ENCODE results near the gene TMEM51. TPM values are rescaled to one million over a fixed set of nuclear protein-coding genes. Genes with fewer than 3 reads are reported as not detected.

Gene TMEM51, protein sequence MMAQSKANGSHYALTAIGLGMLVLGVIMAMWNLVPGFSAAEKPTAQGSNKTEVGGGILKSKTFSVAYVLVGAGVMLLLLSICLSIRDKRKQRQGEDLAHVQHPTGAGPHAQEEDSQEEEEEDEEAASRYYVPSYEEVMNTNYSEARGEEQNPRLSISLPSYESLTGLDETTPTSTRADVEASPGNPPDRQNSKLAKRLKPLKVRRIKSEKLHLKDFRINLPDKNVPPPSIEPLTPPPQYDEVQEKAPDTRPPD
- 1.4 and 2.2 TPM in 2 replicates for total RNA-seq

DNA sequence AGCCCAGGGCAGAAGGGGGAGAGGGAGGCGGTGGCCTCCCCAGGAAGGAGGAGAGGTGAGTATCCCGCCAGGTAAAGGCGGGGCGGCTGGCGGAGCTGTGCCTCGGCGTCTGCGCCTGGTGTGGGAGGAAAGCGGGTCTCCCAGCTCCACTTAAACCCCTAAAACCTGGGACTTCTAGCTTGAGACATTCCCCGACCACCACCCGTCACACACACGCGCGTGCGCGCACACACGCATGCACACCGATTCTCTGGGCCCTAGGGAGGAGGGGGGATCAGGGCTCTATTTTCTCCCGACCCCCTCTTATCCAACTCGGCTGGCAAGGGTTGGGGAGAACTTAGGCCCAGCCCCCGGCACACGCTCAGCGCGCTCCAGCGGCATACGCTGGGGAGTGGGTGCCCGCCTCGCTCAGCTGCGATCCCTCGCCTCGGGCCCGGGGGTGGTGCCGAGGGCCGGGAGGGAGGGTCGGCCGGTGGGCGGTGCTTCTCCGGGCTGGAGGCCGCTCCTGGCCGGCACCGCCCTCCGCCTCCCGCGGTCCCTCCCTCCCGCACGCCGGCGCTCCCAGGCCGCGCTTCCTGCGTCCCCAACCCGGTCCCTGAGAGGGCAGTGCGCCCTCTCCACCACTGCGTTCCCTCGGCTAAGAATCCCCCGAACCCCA is at the start of gene TMEM51:
TSS of gene TMEM51 (plus strand) at position 564 of the 658 bp plus-strand sequence. CDS start 61,341 bp downstream, outside the sequence.

DNA sequence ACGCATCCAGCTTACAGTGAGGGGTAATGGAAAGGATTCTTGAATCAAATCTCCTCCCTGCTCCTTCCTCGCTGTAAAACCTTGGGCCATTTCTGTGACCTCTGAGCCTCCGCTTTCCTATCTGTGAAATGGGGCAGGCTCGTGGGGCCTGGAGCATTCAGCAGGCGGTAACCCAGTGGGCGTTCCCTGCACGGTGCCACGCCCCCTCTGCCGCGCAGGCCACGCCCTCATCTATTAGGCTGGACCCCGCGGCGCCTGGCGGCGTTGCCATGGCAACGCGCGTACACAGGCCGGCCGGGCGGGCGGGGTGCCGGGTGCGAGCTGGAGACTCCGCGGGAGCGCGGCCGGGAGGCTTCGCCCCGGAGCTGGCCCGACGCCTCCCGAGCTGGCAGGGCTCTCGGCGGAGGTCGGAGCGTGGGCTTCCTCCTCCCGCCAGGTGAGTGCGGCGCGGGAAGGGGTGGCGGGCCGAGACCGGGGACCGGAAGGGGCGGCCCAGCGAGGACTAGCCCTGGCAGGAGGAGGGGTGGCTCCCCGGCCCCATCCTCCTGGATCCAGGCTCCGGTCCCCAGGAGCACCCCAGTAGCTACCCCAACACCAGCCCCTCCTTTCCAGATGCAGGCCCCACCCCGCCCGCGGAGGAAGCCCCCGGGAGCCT is 93.5 kb downstream of the TMEM51 start, which contains the start of gene FHAD1:
TSS of gene FHAD1 (plus strand) at position 264 of the 655 bp plus-strand sequence. CDS start 4,562 bp downstream, outside the sequence.

Other genes starting within 250 kb of the TMEM51 start
- gene FHAD1, start 93.5 kb downstream of the TMEM51 start, total RNA-seq = 0.31 and 1.5 TPM in 2 replicates